ENCODE measurements around the gene SSTR4. TPM values are rescaled to one million over a fixed set of nuclear protein-coding genes. Genes with fewer than 3 reads are reported as not detected.

The SSTR4 gene
- total and polyA plus RNA-seq, 2 donors from 2014 or later = not detected

GRCh38 chr20:23063168-23063567 is 28.1 kb downstream of the SSTR4 start:
- no peak for TF ChIP-seq CTCF (IDR thresholded peaks at IDR 0.05; ENCODE audit: borderline replicate concordance, extremely low read depth, insufficient read depth)
- DNase-seq = no peak
- Histone ChIP-seq H3K4me3 (ENCODE audit: low read length in 3 of 3) (no peak overlapping the region), H3K27me3 (ENCODE audit: control insufficient read depth, insufficient read depth, low read length) (no peaks in the 10 kb centered on the region), H3K36me3 (ENCODE audit: control insufficient read depth in 2 of 3, insufficient read depth in 3 of 3, low read length in 3 of 3) (no peaks in the 10 kb centered on the region), H3K4me1 (ENCODE audit: control insufficient read depth in 2 of 3, insufficient read depth in 2 of 3, low read depth in 1 of 3, low read length in 3 of 3) (peaks cover 0 to 4% (median 0%) of the 10 kb centered on the region in 3 donors), H3K9ac (ENCODE audit: low read length in 3 of 3) (no peak overlapping the region), H3K9me3 (ENCODE audit: control insufficient read depth in 2 of 3, insufficient read depth in 1 of 3, low read length in 3 of 3) (no peaks in the 10 kb centered on the region), H3K27ac (ENCODE audit: low read depth in 2 of 2, low read length in 2 of 2) (no peak overlapping the region)
- no peak for FAIRE-seq
- intact Hi-C loops (cut with DNase I) = no loop called here

GRCh38 chr20:23063581-23063980 is 28.5 kb downstream of the SSTR4 start:
- Histone ChIP-seq H3K9ac (ENCODE audit: low read length in 3 of 3) (no peak overlapping the region), H3K36me3 (ENCODE audit: control insufficient read depth in 2 of 3, insufficient read depth in 3 of 3, low read length in 3 of 3) (no peaks in the 10 kb centered on the region), H3K27ac (ENCODE audit: low read depth in 2 of 2, low read length in 2 of 2) (no peak overlapping the region), H3K4me3 (ENCODE audit: low read length in 3 of 3) (no peak overlapping the region), H3K4me1 (ENCODE audit: control insufficient read depth in 2 of 3, insufficient read depth in 2 of 3, low read depth in 1 of 3, low read length in 3 of 3) (peaks cover 0 to 4% (median 0%) of the 10 kb centered on the region in 3 donors), H3K9me3 (ENCODE audit: control insufficient read depth in 2 of 3, insufficient read depth in 1 of 3, low read length in 3 of 3) (no peaks in the 10 kb centered on the region), H3K27me3 (ENCODE audit: control insufficient read depth, insufficient read depth, low read length) (no peaks in the 10 kb centered on the region)
- DNase-seq = no peak
- FAIRE-seq = no peak
- intact Hi-C loops (cut with DNase I) = no loop called here
- TF ChIP-seq CTCF (IDR thresholded peaks at IDR 0.05; ENCODE audit: borderline replicate concordance, extremely low read depth, insufficient read depth) = no peak

- intact Hi-C loops (cut with DNase I) = no loop called here
- peaks cover 0 to 4% (median 0%) of the 10 kb centered on the region in 3 donors for H3K4me1 ChIP-seq (ENCODE audit: control insufficient read depth in 2 of 3, insufficient read depth in 2 of 3, low read depth in 1 of 3, low read length in 3 of 3)
- H3K27me3 ChIP-seq (ENCODE audit: control insufficient read depth, insufficient read depth, low read length) = no peaks in the 10 kb centered on the region
- FAIRE-seq = no peak
- no peak overlapping the region for H3K27ac ChIP-seq (ENCODE audit: low read depth in 2 of 2, low read length in 2 of 2)
- H3K36me3 ChIP-seq (ENCODE audit: control insufficient read depth in 2 of 3, insufficient read depth in 3 of 3, low read length in 3 of 3) = no peaks in the 10 kb centered on the region
- H3K4me3 ChIP-seq (ENCODE audit: low read length in 3 of 3) = no peak overlapping the region
- no peak for DNase-seq
- no peaks in the 10 kb centered on the region for H3K9me3 ChIP-seq (ENCODE audit: control insufficient read depth in 2 of 3, insufficient read depth in 1 of 3, low read length in 3 of 3)
- TF ChIP-seq CTCF (IDR thresholded peaks at IDR 0.05; ENCODE audit: borderline replicate concordance, extremely low read depth, insufficient read depth) = no peak
- H3K9ac ChIP-seq (ENCODE audit: low read length in 3 of 3) = no peak overlapping the region
Observed at GRCh38 chr20:23065266-23066201, 30.4 kb downstream of the SSTR4 start.
